Renal cortex interstitium (tissue), 11 donors: ENCODE results near the gene SENP3. TPM values are rescaled to one million over a fixed set of nuclear protein-coding genes. Genes with fewer than 3 reads are reported as not detected.

ENCODE experiments used
- DNase-seq, 11 donors: peaks; one replicate each; pipeline ENCODE4 v3.0.0-alpha.2; 2013; ENCODE audit warnings: low read depth in 9 of 11, low spot score in 4 of 11; ENCODE audit errors: extremely low read depth in 1 of 11
- polyA plus RNA-seq, 3 donors: library from polyadenylated mRNA; unstranded; fragments of 120-200 nt; gene quantifications; one replicate each; pipeline ENCODE4 v1.2.1, GENCODE V29; 2013; ENCODE audit not compliant: insufficient read length in 3 of 3

Gene SENP3
- polyA plus RNA-seq, 3 donors: 61.6 to 86.9 (median 83.7) TPM

GRCh38 chr17:7615265-7615747 is 53.6 kb downstream of the SENP3 start:
- no peak for DNase-seq

DNA sequence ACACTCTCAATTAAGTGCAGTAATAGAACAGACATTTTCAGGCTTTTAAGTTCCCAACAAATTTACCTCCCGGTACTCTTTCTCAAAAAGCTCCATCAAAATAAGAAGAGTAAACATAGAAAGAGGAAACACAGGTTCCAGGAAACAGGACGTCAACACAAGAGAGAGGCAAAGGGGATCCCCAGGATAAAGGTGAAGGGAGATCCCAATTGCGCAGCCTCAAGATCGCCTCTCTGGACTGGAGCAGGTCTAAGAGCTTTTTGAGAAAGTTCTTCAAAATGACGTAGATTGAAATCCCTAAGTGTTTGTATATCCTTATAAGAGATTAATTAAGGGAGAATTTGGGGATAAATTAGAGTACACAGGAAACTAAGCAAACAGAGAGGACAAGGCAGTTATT is 56.9 kb downstream of the SENP3 start:
- no peak for DNase-seq

- no peak for DNase-seq
Measured at GRCh38 chr17:7620835-7621234, 59.1 kb downstream of the SENP3 start.

Other genes with a start within 250 kb of the SENP3 start
- 100 to 1,000 TPM in 1 of 3 donors, 10 to 100 TPM in 2; 95.6 to 101 (median 97.4) TPM for gene GPS2, start 246.6 kb upstream of the SENP3 start, polyA plus RNA-seq
- gene NEURL4, start 232.6 kb upstream of the SENP3 start, polyA plus RNA-seq: 10 to 100 TPM; 30.6 to 38.2 (median 36.1) TPM
- gene ACAP1, start 225.4 kb upstream of the SENP3 start, polyA plus RNA-seq: 10 to 100 TPM in 1 of 3 donors, 1 to 10 TPM in 2; 7.0 to 12.5 (median 7.6) TPM
- gene KCTD11, start 209.8 kb upstream of the SENP3 start, polyA plus RNA-seq: 10 to 100 TPM; 10.7 to 13.9 (median 12.0) TPM
- gene TMEM95, start 206.8 kb upstream of the SENP3 start, polyA plus RNA-seq: not detected
- gene TNK1, start 180.8 kb upstream of the SENP3 start, polyA plus RNA-seq: 1 to 10 TPM; 5.1 to 9.0 (median 6.0) TPM
- gene PLSCR3, start 167.4 kb upstream of the SENP3 start, polyA plus RNA-seq: 10 to 100 TPM; 28.8 to 41.5 (median 41.4) TPM
- gene TMEM256, start 157.8 kb upstream of the SENP3 start, polyA plus RNA-seq: 10 to 100 TPM; 81.9 to 99.2 (median 87.3) TPM
- gene NLGN2, start 154.1 kb upstream of the SENP3 start, polyA plus RNA-seq: 10 to 100 TPM; 21.4 to 36.4 (median 29.0) TPM
- gene SPEM1, start 141.6 kb upstream of the SENP3 start, polyA plus RNA-seq: under 1 TPM in 2 of 3 donors, not detected in 1; 0.10 to 0.22 TPM
- gene SPEM2, start 136.3 kb upstream of the SENP3 start, polyA plus RNA-seq: not detected
- not detected for gene SPEM3, start 133.1 kb upstream of the SENP3 start, polyA plus RNA-seq
- gene TMEM102, start 126.5 kb upstream of the SENP3 start, polyA plus RNA-seq: 1 to 10 TPM; 3.4 to 5.2 (median 4.6) TPM
- gene FGF11, start 122.4 kb upstream of the SENP3 start, polyA plus RNA-seq: 10 to 100 TPM in 1 of 3 donors, 1 to 10 TPM in 2; 5.6 to 12.6 (median 8.0) TPM
- gene CHRNB1, start 116.9 kb upstream of the SENP3 start, polyA plus RNA-seq: 10 to 100 TPM in 2 of 3 donors, 1 to 10 TPM in 1; 9.3 to 10.7 (median 10.4) TPM
- gene ZBTB4, start 82.3 kb upstream of the SENP3 start, polyA plus RNA-seq: 10 to 100 TPM; 34.9 to 54.9 (median 40.9) TPM
- gene SLC35G6, start 80.5 kb upstream of the SENP3 start, polyA plus RNA-seq: under 1 TPM in 2 of 3 donors, not detected in 1; 0.26 TPM
- 100 to 1,000 TPM; 131 to 134 (median 134) TPM for gene POLR2A, start 77.6 kb upstream of the SENP3 start, polyA plus RNA-seq
- gene TNFSF12, start 12.9 kb upstream of the SENP3 start, polyA plus RNA-seq: 10 to 100 TPM; 19.0 to 26.6 (median 26.6) TPM
- gene TNFSF13, start 3.2 kb upstream of the SENP3 start, polyA plus RNA-seq: 10 to 100 TPM; 10.4 to 17.2 (median 12.5) TPM
- 10 to 100 TPM; 56.7 to 63.5 (median 62.6) TPM for gene CD68, start 17.7 kb downstream of the SENP3 start, polyA plus RNA-seq
- 100 to 1,000 TPM; 103 to 119 (median 114) TPM for gene MPDU1, start 21.9 kb downstream of the SENP3 start, polyA plus RNA-seq
- gene SOX15, start 28.2 kb downstream of the SENP3 start, polyA plus RNA-seq: 1 to 10 TPM; 2.9 to 4.4 (median 4.0) TPM
- 10 to 100 TPM; 49.6 to 51.8 (median 51.3) TPM for gene FXR2, start 53.0 kb downstream of the SENP3 start, polyA plus RNA-seq
- 100 to 1,000 TPM; 141 to 156 (median 145) TPM for gene SAT2, start 65.9 kb downstream of the SENP3 start, polyA plus RNA-seq
- 1 to 10 TPM; 3.4 to 4.7 (median 4.0) TPM for gene SHBG, start 68.2 kb downstream of the SENP3 start, polyA plus RNA-seq
- 10 to 100 TPM; 20.7 to 22.9 (median 21.0) TPM for gene ATP1B2, start 89.0 kb downstream of the SENP3 start, polyA plus RNA-seq
- gene TP53, start 125.6 kb downstream of the SENP3 start, polyA plus RNA-seq: 10 to 100 TPM; 70.5 to 75.4 (median 73.3) TPM
- 10 to 100 TPM; 12.4 to 15.3 (median 12.9) TPM for gene WRAP53, start 126.6 kb downstream of the SENP3 start, polyA plus RNA-seq
- gene EFNB3, start 143.3 kb downstream of the SENP3 start, polyA plus RNA-seq: 10 to 100 TPM; 19.9 to 27.6 (median 21.5) TPM
- gene DNAH2, start 155.8 kb downstream of the SENP3 start, polyA plus RNA-seq: under 1 TPM; 0.26 to 0.32 (median 0.29) TPM